Esophagus muscularis mucosa (tissue), 4 donors: Measurements from ENCODE around the gene CRACDL. TPM values are rescaled to one million over a fixed set of nuclear protein-coding genes. Genes with fewer than 3 reads are reported as not detected.

Experiments
- DNase-seq: peaks from one replicate; pipeline ENCODE4 v3.0.0-alpha.2; 2017; ENCODE audit errors: extremely low spot score
- H3K27ac ChIP-seq, 4 donors: fragments of 200-600 bp; sonication (generic); replicated peaks in 1 of 4; 1 replicate in 3 of 4; 2 replicates in 1 of 4; pipeline ENCODE4 v1.5.1; 2016 to 2019; ENCODE audit warnings: mild to moderate bottlenecking in 1 of 4
- H3K27me3 ChIP-seq, 4 donors: fragments of 200-600 bp; sonication (generic); one replicate each; pipeline versions ENCODE4 v1.5.1 to v1.6.0; 2016 to 2019
- H3K36me3 ChIP-seq, 4 donors: fragments of 200-600 bp; sonication (generic); one replicate each; pipeline ENCODE4 v1.5.1; 2016 to 2019
- H3K4me1 ChIP-seq, 4 donors: fragments of 200-600 bp; sonication (generic); one replicate each; pipeline ENCODE4 v1.5.1; 2016 to 2019
- H3K4me3 ChIP-seq, 4 donors: fragments of 200-600 bp; sonication (generic); 1 replicate in 2 of 4; 2 replicates in 2 of 4; pipeline ENCODE4 v1.5.1; 2016 to 2019; ENCODE audit warnings: mild to moderate bottlenecking in 4 of 4, moderate library complexity in 1 of 4
- H3K9me3 ChIP-seq, 4 donors: fragments of 200-600 bp; sonication (generic); 1 replicate in 3 of 4; 2 replicates in 1 of 4; pipeline ENCODE4 v1.5.1; 2016 to 2019
- CTCF ChIP-seq, 3 experiments: fragments of 200-600 bp in 2 of 3; fragments of 450-650 bp in 1 of 3; sonication (generic) in 2 of 3; IDR thresholded peaks; one replicate each; pipeline ENCODE4 v1.5.1; 2017 to 2019; ENCODE audit warnings: antibody characterized with exemption in 3 of 3, mild to moderate bottlenecking in 2 of 3, moderate library complexity in 1 of 3
- EP300 ChIP-seq: sonication (generic); formaldehyde crosslinking; IDR thresholded peaks from one replicate; pipeline ENCODE4 v1.6.1; 2017; ENCODE audit warnings: antibody characterized with exemption
- POLR2A ChIP-seq: fragments of 450-650 bp; IDR thresholded peaks from one replicate; pipeline ENCODE4 v1.6.1; 2017; ENCODE audit warnings: antibody characterized with exemption, moderate library complexity, mild to moderate bottlenecking, low read depth
- POLR2AphosphoS5 ChIP-seq, 2 donors: sonication (generic); formaldehyde crosslinking; IDR thresholded peaks; one replicate each; pipeline ENCODE4 v1.6.1; 2017; ENCODE audit warnings: antibody characterized with exemption in 2 of 2
- WGBS: methylation state at CpG from one replicate; pipeline ENCODE4 v1.1.5; 2018; 5-methylcytosine and 5-hydroxymethylcytosine counted together
- intact Hi-C: fragments of 100-400 bp; cut with DNase I; formaldehyde crosslinking; loops from one replicate; pipeline ENCODE4 v1.15.1; 2023
- total RNA-seq, 4 donors: library from RNA; depleted of rRNA; stranded (reverse); fragments of >200 nt; gene quantifications; one replicate each; pipeline versions ENCODE4 v1.1.0 to v1.2.1, GENCODE V29; 2016

The CRACDL gene
- total RNA-seq, 4 donors from 2014 or later = 1.7 to 4.7 (median 3.3) TPM

DNA sequence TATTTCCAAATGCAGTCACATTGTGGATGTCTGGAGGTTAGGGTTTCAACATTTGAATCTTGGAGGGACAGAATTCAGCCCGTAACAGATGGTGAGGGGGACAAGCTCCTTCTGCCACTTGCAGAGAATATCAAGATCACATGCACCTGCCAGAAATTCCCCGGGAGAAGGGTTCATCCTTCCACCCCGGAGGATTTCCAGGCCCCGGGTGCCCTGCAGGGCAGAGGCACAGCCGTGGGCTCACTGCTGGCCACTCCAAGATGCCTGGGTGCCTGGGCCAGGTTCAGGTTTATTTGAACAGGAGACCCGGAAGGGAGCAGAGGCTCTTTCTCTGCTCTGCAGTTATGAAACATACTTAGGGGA lies 166.9 kb downstream of the CRACDL start:
- DNase-seq = no peak
- H3K4me3 ChIP-seq = no peak overlapping the region
- H3K9me3 ChIP-seq = no peaks in the 10 kb centered on the region
- peaks cover 0 to 8% (median 0%) of the 10 kb centered on the region in 4 donors for H3K4me1 ChIP-seq
- WGBS = 84% methylated on average over 6 of the region's 6 CpGs
- TF ChIP-seq EP300 = no peak
- TF ChIP-seq POLR2A = no peak
- TF ChIP-seq CTCF (IDR thresholded peaks at IDR 0.05) = no peak
- TF ChIP-seq POLR2AphosphoS5 (IDR thresholded peaks at IDR 0.05) = no peak
- no peaks in the 10 kb centered on the region for H3K27me3 ChIP-seq
- H3K36me3 ChIP-seq = no peaks in the 10 kb centered on the region
- intact Hi-C loops = no loop called here
- H3K27ac ChIP-seq = no peak overlapping the region

GRCh38 chr2:98768384-98769113 lies 167.5 kb downstream of the CRACDL start:
- H3K4me3 ChIP-seq = no peak overlapping the region
- no peak for DNase-seq
- H3K27me3 ChIP-seq = no peaks in the 10 kb centered on the region
- peaks cover 0 to 8% (median 0%) of the 10 kb centered on the region in 4 donors for H3K4me1 ChIP-seq
- no peaks in the 10 kb centered on the region for H3K36me3 ChIP-seq
- no peaks in the 10 kb centered on the region for H3K9me3 ChIP-seq
- 69% methylated on average over 7 of the region's 7 CpGs for WGBS
- TF ChIP-seq EP300 (no peak), POLR2A (no peak), CTCF (IDR thresholded peaks at IDR 0.05) (no peak), POLR2AphosphoS5 (IDR thresholded peaks at IDR 0.05) (no peak)
- H3K27ac ChIP-seq = no peak overlapping the region
- intact Hi-C loops = no loop called here

DNA sequence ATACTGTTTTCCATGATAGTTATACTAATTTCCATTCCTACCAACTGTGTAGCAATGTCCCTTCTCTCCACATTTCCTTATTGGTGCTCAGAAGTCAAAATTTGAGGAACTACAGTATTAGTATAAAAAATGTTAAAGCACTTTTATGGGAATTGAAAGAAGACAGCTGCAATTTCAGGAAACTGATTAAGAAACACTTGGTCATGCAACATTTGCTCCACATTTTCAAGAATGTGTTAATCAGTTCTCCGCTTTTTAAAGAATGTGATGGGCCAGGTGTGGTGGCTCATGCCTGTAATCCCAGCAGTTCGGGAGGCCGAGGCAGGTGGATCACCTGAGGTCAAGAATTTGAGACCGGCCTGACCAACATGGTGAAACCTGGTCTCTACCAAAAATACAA lies 171.5 kb downstream of the CRACDL start:
- H3K9me3 ChIP-seq = no peaks in the 10 kb centered on the region
- intact Hi-C loops = no loop called here
- H3K4me1 ChIP-seq = peaks cover 0 to 10% (median 0%) of the 10 kb centered on the region in 4 donors
- DNase-seq = no peak
- no peak overlapping the region for H3K27ac ChIP-seq
- TF ChIP-seq POLR2A (no peak), POLR2AphosphoS5 (IDR thresholded peaks at IDR 0.05) (no peak)
- no peaks in the 10 kb centered on the region for H3K27me3 ChIP-seq
- H3K36me3 ChIP-seq = no peaks in the 10 kb centered on the region
- H3K4me3 ChIP-seq = no peak overlapping the region
- WGBS = 75% methylated on average over 4 of the region's 4 CpGs

DNA sequence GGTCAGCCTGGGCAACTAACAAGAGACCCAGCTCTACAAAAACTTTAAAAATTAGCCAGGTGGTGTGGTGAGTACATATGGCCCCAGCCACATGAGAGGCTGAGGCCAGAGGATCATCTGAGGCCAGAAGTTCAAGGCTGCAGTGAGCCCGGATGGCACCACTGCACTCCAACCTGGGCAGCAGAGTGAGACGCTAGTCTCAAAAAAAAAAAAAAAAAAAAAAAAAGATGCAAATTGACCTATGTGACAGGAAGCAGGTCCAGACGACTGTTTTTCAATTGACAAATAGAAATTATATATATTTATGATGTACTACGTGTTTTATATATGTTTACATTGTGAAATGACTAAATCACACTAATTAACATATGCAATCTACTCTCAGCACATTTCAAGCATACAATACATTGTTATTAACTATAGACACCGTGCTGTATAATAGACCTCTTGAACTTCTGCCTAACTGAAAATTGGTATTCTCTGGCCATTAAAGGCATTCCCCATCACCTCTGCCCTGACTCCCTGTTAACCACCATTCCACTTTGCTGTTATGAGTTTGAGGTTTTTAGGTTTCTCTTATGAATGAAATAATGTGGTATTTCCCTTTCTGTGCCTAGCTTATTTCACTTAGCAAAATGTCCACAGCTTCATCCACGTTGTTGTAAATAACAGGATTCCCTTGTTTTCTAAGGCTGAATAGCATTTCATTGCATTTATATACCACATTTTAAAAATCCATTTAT lies 172.6 kb downstream of the CRACDL start:
- H3K27ac ChIP-seq = no peak overlapping the region
- no peak for DNase-seq
- TF ChIP-seq POLR2A = no peak
- no peak for TF ChIP-seq CTCF (IDR thresholded peaks at IDR 0.05)
- TF ChIP-seq EP300 = no peak
- no peak for TF ChIP-seq POLR2AphosphoS5 (IDR thresholded peaks at IDR 0.05)
- WGBS = 72% methylated on average over 6 of the region's 6 CpGs
- H3K4me1 ChIP-seq = peaks cover 0 to 10% (median under 1%) of the 10 kb centered on the region in 4 donors
- no peaks in the 10 kb centered on the region for H3K36me3 ChIP-seq
- intact Hi-C loops = no loop called here
- H3K4me3 ChIP-seq = no peak overlapping the region
- H3K9me3 ChIP-seq = no peaks in the 10 kb centered on the region
- H3K27me3 ChIP-seq = no peaks in the 10 kb centered on the region

- Histone ChIP-seq H3K9me3 (no peaks in the 10 kb centered on the region), H3K4me1 (peaks cover 7 to 19% (median 10%) of the 10 kb centered on the region in 4 donors), H3K27ac (no peak overlapping the region), H3K4me3 (no peak overlapping the region), H3K36me3 (no peaks in the 10 kb centered on the region), H3K27me3 (no peaks in the 10 kb centered on the region)
- no peak for DNase-seq
- no peak for TF ChIP-seq POLR2AphosphoS5 (IDR thresholded peaks at IDR 0.05)
- no peak for TF ChIP-seq EP300
- TF ChIP-seq POLR2A = no peak
- no peak for TF ChIP-seq CTCF (IDR thresholded peaks at IDR 0.05)
- intact Hi-C loops = no loop called here
- WGBS = 89% methylated on average over 6 of the region's 6 CpGs
Observed at GRCh38 chr2:98761909-98762308, 174.1 kb downstream of the CRACDL start.
